Osteoblast (primary cell): Measurements from ENCODE around the gene P3H2. TPM values are rescaled to one million over a fixed set of nuclear protein-coding genes. Genes with fewer than 3 reads are reported as not detected.
A peak's percentile ranks its signal among the peaks of the same experiment; 100 is the strongest.

ENCODE experiments used
- DNase-seq: peaks from one replicate; pipeline ENCODE4 v3.0.0; 2011; ENCODE audit warnings: low spot score, mixed read lengths; ENCODE audit not compliant: insufficient read length; ENCODE audit errors: missing footprints
- H2AFZ ChIP-seq: 2 replicates; pipeline ENCODE4 v1.6.0; 2011; ENCODE audit warnings: mild to moderate bottlenecking, low read length
- H3K27ac ChIP-seq: 2 replicates; pipeline ENCODE4 v1.5.1; 2011; ENCODE audit warnings: mild to moderate bottlenecking, low read depth, low read length, moderate library complexity
- H3K27me3 ChIP-seq: 2 replicates; pipeline ENCODE4 v1.6.0; 2012; ENCODE audit warnings: mild to moderate bottlenecking, control low read depth, inconsistent platforms, low read length, moderate library complexity; ENCODE audit not compliant: insufficient read depth
- H3K36me3 ChIP-seq: 2 replicates; pipeline ENCODE4 v1.5.1; 2011; ENCODE audit warnings: mild to moderate bottlenecking, low read length, control low read depth, moderate library complexity; ENCODE audit not compliant: insufficient read depth
- H3K4me1 ChIP-seq: 2 replicates; pipeline ENCODE4 v1.5.1; 2011; ENCODE audit warnings: mild to moderate bottlenecking, low read length, control low read depth, moderate library complexity; ENCODE audit not compliant: insufficient read depth
- H3K4me2 ChIP-seq: 2 replicates; pipeline ENCODE4 v1.6.0; 2011; ENCODE audit warnings: mild to moderate bottlenecking, low read length; ENCODE audit not compliant: insufficient read depth
- H3K4me3 ChIP-seq: fragments of 200-600 bp; sonication (generic); 3 replicates; pipeline ENCODE4 v1.5.1; 2012; ENCODE audit warnings: mild to moderate bottlenecking, low read length, inconsistent platforms; ENCODE audit not compliant: insufficient read depth
- H3K79me2 ChIP-seq: 2 replicates; pipeline ENCODE4 v1.6.0; 2012; ENCODE audit warnings: mild to moderate bottlenecking, low read length, control low read depth, inconsistent platforms; ENCODE audit not compliant: insufficient read depth
- H3K9me3 ChIP-seq: 2 replicates; pipeline ENCODE4 v1.5.1; 2011; ENCODE audit warnings: low read depth, low read length, control low read depth
- H4K20me1 ChIP-seq: 2 replicates; pipeline ENCODE4 v1.6.0; 2012; ENCODE audit warnings: mild to moderate bottlenecking, low read length, control low read depth; ENCODE audit not compliant: insufficient read depth
- total RNA-seq: library from RNA; depleted of rRNA; stranded (reverse); fragments of >200 nt; gene quantifications from 2 replicates; pipeline ENCODE4 v1.2.3, GENCODE V29; 2012
- TF ChIP-seq, protein P1 (sequence below): IDR thresholded peaks from 2 replicates; pipeline ENCODE4 v1.5.1; 2011; ENCODE audit warnings: mild to moderate bottlenecking, low read depth, low read length, moderate library complexity; ENCODE audit errors: extremely low read depth

Gene P3H2
- total RNA-seq, 1 donor, result 13.4 TPM

GRCh38 chr3:190026154-190026553 lies 94.5 kb downstream of the P3H2 start:
- no peak overlapping the region for H3K4me3 ChIP-seq
- peak overlapping the region; percentile 36 for H2AFZ ChIP-seq
- no peak for DNase-seq
- H3K4me2 ChIP-seq, result peak overlapping the region; percentile 32
- H3K27ac ChIP-seq, result peak overlapping the region; percentile 40
- H3K4me1 ChIP-seq, result peaks cover 19% of the 10 kb centered on the region
- TF ChIP-seq, protein P1, sequence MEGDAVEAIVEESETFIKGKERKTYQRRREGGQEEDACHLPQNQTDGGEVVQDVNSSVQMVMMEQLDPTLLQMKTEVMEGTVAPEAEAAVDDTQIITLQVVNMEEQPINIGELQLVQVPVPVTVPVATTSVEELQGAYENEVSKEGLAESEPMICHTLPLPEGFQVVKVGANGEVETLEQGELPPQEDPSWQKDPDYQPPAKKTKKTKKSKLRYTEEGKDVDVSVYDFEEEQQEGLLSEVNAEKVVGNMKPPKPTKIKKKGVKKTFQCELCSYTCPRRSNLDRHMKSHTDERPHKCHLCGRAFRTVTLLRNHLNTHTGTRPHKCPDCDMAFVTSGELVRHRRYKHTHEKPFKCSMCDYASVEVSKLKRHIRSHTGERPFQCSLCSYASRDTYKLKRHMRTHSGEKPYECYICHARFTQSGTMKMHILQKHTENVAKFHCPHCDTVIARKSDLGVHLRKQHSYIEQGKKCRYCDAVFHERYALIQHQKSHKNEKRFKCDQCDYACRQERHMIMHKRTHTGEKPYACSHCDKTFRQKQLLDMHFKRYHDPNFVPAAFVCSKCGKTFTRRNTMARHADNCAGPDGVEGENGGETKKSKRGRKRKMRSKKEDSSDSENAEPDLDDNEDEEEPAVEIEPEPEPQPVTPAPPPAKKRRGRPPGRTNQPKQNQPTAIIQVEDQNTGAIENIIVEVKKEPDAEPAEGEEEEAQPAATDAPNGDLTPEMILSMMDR, result no peak
- no peaks in the 10 kb centered on the region for H3K27me3 ChIP-seq
- H3K9me3 ChIP-seq, result no peaks in the 10 kb centered on the region
- H4K20me1 ChIP-seq, result no peaks in the 10 kb centered on the region
- H3K79me2 ChIP-seq, result no peaks in the 10 kb centered on the region
- no peaks in the 10 kb centered on the region for H3K36me3 ChIP-seq

DNA sequence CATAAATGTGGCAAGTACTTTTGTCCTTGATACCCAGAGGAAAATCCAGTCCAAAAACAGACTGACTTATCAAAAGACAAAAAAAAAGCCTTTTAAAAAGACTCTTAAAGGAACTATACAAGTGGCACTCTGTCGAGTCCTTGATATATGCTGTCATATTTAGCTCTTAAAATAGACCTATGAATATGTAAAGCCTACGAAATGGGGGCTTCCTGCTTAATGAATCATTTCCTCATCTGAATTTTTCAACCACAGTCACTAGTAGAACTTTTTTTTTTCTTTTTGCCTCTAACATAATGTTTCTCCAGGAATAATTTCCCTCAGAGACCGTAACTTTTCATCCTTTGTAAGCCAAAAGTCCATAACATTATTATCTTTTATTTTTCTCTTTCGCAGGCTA lies 95.8 kb downstream of the P3H2 start:
- H3K36me3 ChIP-seq, result no peaks in the 10 kb centered on the region
- no peak overlapping the region for H3K4me3 ChIP-seq
- peaks cover 19% of the 10 kb centered on the region for H3K4me1 ChIP-seq
- H3K27me3 ChIP-seq, result no peaks in the 10 kb centered on the region
- H3K79me2 ChIP-seq, result no peaks in the 10 kb centered on the region
- H4K20me1 ChIP-seq, result no peaks in the 10 kb centered on the region
- TF ChIP-seq, protein P1, result no peak
- H3K4me2 ChIP-seq, result peak overlapping the region; percentile 57
- DNase-seq, result peak; percentile 72
- H3K27ac ChIP-seq, result peak overlapping the region; percentile 78
- H2AFZ ChIP-seq, result peak overlapping the region; percentile 26
- H3K9me3 ChIP-seq, result no peaks in the 10 kb centered on the region

DNA sequence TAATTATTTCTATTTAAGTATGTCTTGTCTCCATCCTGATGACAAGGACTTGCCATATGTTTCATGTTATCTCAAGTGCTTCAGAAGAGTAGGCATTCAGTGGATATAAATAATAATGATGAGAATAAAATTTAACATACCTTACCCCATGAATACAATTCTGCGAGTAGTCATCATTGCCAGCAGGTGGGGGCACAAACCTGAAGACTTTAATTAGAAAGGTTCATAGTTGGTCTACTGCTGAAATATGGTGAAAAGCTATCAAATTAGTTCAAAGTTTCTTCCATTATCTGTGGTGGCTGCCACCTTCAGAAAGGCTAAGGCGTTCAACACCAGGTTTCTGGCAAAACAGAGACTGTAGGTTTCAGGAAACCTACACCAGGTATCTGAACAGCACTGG lies 100.9 kb downstream of the P3H2 start:
- TF ChIP-seq, protein P1, result no peak
- H3K79me2 ChIP-seq, result no peaks in the 10 kb centered on the region
- H3K4me2 ChIP-seq, result no peak overlapping the region

DNA sequence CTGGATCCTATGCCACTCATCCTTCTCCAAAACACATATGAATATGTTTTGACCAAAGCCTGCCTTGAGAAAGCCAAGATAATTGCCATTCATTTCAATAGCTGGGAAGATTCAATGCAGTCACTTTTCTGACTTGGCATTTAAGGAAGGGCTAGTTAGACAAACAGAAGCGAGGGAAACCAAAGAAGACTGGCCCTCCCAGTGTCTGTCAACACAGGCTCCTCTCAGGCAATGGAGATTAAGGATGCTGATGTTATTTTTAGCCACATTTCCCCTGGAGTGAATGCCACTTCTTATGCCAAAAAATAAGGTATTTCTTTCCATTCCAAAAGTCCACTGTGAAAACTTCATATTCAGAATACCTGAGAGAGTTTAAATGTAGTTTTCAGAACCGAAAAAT lies 101.7 kb downstream of the P3H2 start:
- no peaks in the 10 kb centered on the region for H3K79me2 ChIP-seq
- H3K36me3 ChIP-seq, result no peaks in the 10 kb centered on the region
- no peaks in the 10 kb centered on the region for H4K20me1 ChIP-seq
- no peak overlapping the region for H3K4me3 ChIP-seq
- no peak overlapping the region for H3K27ac ChIP-seq
- H3K27me3 ChIP-seq, result no peaks in the 10 kb centered on the region
- H3K4me2 ChIP-seq, result no peak overlapping the region
- H2AFZ ChIP-seq, result peak overlapping the region; percentile 26
- TF ChIP-seq, protein P1, result no peak
- DNase-seq, result no peak
- peaks cover 29% of the 10 kb centered on the region for H3K4me1 ChIP-seq
- no peaks in the 10 kb centered on the region for H3K9me3 ChIP-seq

More for the DNA sequence above, 100.9 kb downstream of the P3H2 start:
- no peaks in the 10 kb centered on the region for H4K20me1 ChIP-seq
- H3K27me3 ChIP-seq, result no peaks in the 10 kb centered on the region
- no peak overlapping the region for H2AFZ ChIP-seq
- no peaks in the 10 kb centered on the region for H3K36me3 ChIP-seq
- H3K9me3 ChIP-seq, result no peaks in the 10 kb centered on the region
- DNase-seq, result no peak
- H3K27ac ChIP-seq, result no peak overlapping the region
- no peak overlapping the region for H3K4me3 ChIP-seq
- H3K4me1 ChIP-seq, result peaks cover 29% of the 10 kb centered on the region
